PFSK-1 (cell line): ENCODE measurements around the gene IKZF4.

Source experiments
- FOXP2 ChIP-seq: optimal IDR thresholded peaks from 2 replicates; pipeline ENCODE3; 2011; ENCODE audit warnings: borderline replicate concordance, control low read depth, inconsistent platforms; ENCODE audit not compliant: insufficient read depth; ENCODE audit errors: extremely low read length, extremely low read depth
- POLR2AphosphoS5 ChIP-seq: IDR thresholded peaks from 2 replicates; pipeline ENCODE4 v1.6.1; 2012; ENCODE audit warnings: low read depth, mild to moderate bottlenecking, control low read depth, low read length, moderate library complexity
- REST ChIP-seq, 2 experiments: IDR thresholded peaks; 2 replicates each; pipeline versions ENCODE4 v1.6.1 to v1.8.0; 2011 to 2012; ENCODE audit warnings: low read depth in 2 of 2, low read length in 2 of 2, control low read depth in 1 of 2, inconsistent platforms in 1 of 2, mild to moderate bottlenecking in 1 of 2, moderate library complexity in 1 of 2; ENCODE audit not compliant: insufficient read depth in 1 of 2
- TAF1 ChIP-seq: IDR thresholded peaks from 2 replicates; pipeline ENCODE4 v1.6.1; 2012; ENCODE audit warnings: low read length, control low read depth, borderline replicate concordance; ENCODE audit not compliant: insufficient read depth

DNA sequence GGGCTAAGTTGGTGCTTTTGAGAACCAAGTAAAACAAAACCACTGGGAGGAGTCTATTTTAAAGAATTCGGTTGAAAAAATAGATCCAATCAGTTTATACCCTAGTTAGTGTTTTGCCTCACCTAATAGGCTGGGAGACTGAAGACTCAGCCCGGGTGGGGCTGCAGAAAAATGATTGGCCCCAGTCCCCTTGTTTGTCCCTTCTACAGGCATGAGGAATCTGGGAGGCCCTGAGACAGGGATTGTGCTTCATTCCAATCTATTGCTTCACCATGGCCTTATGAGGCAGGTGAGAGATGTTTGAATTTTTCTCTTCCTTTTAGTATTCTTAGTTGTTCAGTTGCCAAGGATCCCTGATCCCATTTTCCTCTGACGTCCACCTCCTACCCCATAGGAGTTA, 48.8 kb upstream of the IKZF4 start:
- TF ChIP-seq POLR2AphosphoS5, result no peak
- no peak for TF ChIP-seq REST (IDR thresholded peaks at IDR 0.05; ENCODE audit: insufficient read depth in 1 of 2, low read depth in 2 of 2, low read length in 2 of 2)
- no peak for TF ChIP-seq TAF1
- TF ChIP-seq FOXP2, result no peak
